Breast epithelium (tissue), 4 donors: Measurements from ENCODE around the gene SLC2A4RG. TPM values are rescaled to one million over a fixed set of nuclear protein-coding genes. Genes with fewer than 3 reads are reported as not detected.

Source experiments
- DNase-seq, 2 donors: peaks; one replicate each; pipeline ENCODE4 v3.0.0-alpha.2; 2019; ENCODE audit warnings: low spot score in 2 of 2
- H3K27ac ChIP-seq, 2 donors: fragments of 200-600 bp; sonication (generic) in 1 of 2; one replicate each; pipeline ENCODE4 v1.5.1; 2016 to 2019; ENCODE audit warnings: mild to moderate bottlenecking in 1 of 2
- H3K27me3 ChIP-seq, 2 donors: fragments of 200-600 bp; sonication (generic) in 1 of 2; one replicate each; pipeline versions ENCODE4 v1.5.1 to v1.6.0; 2017 to 2019; ENCODE audit warnings: control low read depth in 1 of 2, mild to moderate bottlenecking in 1 of 2
- H3K36me3 ChIP-seq: fragments of 200-600 bp; one replicate; pipeline ENCODE4 v1.5.1; 2019
- H3K4me1 ChIP-seq, 2 donors: fragments of 200-600 bp; sonication (generic); one replicate each; pipeline ENCODE4 v1.5.1; 2016 to 2019; ENCODE audit warnings: control low read depth in 1 of 2
- H3K4me3 ChIP-seq, 3 donors: fragments of 200-600 bp; sonication (generic); 1 replicate in 2 of 3; 2 replicates in 1 of 3; pipeline ENCODE4 v1.5.1; 2016 to 2019; ENCODE audit warnings: mild to moderate bottlenecking in 3 of 3, moderate library complexity in 2 of 3
- H3K9me3 ChIP-seq, 2 donors: fragments of 200-600 bp; sonication (generic) in 1 of 2; one replicate each; pipeline ENCODE4 v1.5.1; 2016 to 2019; ENCODE audit warnings: control low read depth in 1 of 2
- CTCF ChIP-seq, 3 donors: fragments of 450-650 bp; IDR thresholded peaks; one replicate each; pipeline ENCODE4 v1.5.1; 2016 to 2017; ENCODE audit warnings: antibody characterized with exemption in 3 of 3, mild to moderate bottlenecking in 3 of 3, moderate library complexity in 3 of 3
- POLR2A ChIP-seq: fragments of 450-650 bp; IDR thresholded peaks from one replicate; pipeline ENCODE4 v1.6.1; 2016; ENCODE audit warnings: antibody characterized with exemption, mild to moderate bottlenecking, moderate library complexity
- POLR2AphosphoS5 ChIP-seq, 3 donors: sonication (generic); formaldehyde crosslinking; IDR thresholded peaks; one replicate each; pipeline ENCODE4 v1.6.1; 2017; ENCODE audit warnings: antibody characterized with exemption in 3 of 3
- intact Hi-C: fragments of 100-400 bp; cut with DNase I; formaldehyde crosslinking; loops from one replicate; pipeline ENCODE4 v1.15.1; 2023; ENCODE audit warnings: low total_unique reads
- total RNA-seq, 3 donors: library from RNA; depleted of rRNA; stranded (reverse); fragments of >200 nt; gene quantifications; one replicate each; pipeline ENCODE4 v1.1.0, GENCODE V29; 2016

The SLC2A4RG gene
- total RNA-seq, 3 donors from 2014 or later, result 22.9 to 58.9 (median 36.9) TPM

DNA sequence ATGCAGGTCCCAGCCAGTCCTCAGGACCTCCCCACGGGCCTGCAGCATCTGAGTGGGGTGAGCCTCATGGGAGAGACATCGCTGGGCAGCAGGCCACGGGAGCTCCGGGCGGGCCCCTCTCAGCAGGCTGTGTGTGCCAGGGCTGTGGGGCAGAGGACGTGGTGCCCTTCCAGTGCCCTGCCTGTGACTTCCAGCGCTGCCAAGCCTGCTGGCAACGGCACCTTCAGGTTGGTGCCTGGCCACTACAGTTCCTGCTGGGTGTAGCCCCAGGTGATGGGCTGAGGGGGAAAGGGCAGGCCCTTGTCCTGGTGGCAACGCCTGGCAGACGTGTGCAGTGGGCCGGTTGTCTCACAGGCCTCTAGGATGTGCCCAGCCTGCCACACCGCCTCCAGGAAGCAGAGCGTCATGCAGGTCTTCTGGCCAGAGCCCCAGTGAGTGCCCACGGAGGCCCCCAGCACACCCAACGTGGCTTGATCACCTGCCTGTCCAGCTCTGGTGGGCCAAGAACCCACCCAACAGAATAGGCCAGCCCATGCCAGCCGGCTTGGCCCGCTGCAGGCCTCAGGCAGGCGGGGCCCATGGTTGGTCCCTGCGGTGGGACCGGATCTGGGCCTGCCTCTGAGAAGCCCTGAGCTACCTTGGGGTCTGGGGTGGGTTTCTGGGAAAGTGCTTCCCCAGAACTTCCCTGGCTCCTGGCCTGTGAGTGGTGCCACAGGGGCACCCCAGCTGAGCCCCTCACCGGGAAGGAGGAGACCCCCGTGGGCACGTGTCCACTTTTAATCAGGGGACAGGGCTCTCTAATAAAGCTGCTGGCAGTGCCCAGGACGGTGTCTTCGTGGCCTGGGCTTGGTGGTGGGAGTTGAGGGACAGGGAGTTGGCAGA is 43.9 kb upstream of the SLC2A4RG start:
- Histone ChIP-seq H3K4me1 (peaks cover 14 to 17% of the 10 kb centered on the region in 2 donors), H3K4me3 (peak overlapping the region in 1 of 3 donors; percentile 57), H3K36me3 (no peaks in the 10 kb centered on the region), H3K27ac (peak overlapping the region in 1 of 2 donors; percentile 34), H3K9me3 (no peaks in the 10 kb centered on the region), H3K27me3 (no peaks in the 10 kb centered on the region)
- DNase-seq, result no peak
- intact Hi-C loops, result no loop called here
- no peak for TF ChIP-seq POLR2A
- no peak for TF ChIP-seq CTCF (IDR thresholded peaks at IDR 0.05)
- no peak for TF ChIP-seq POLR2AphosphoS5 (IDR thresholded peaks at IDR 0.05)

DNA sequence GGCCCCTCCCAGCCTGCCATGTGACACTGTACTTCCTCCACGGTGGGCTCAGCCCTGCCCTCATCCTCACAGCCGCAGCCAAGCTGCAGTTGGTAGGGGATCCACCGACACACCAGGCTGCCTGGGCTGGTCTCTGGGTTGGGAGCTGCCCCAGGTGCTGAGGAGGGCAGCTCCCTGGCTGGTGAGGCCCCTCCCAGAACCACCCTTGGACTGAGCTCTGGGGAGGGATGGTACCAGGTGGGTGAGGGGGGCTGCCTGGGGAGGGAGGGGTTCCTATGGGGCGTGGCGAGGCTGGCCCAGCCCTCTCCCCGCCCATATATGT is 43.3 kb upstream of the SLC2A4RG start:
- Histone ChIP-seq H3K4me3 (peak overlapping the region; percentile 34 to 57 (median 34)), H3K27ac (peak overlapping the region in 1 of 2 donors; percentile 34), H3K36me3 (no peaks in the 10 kb centered on the region), H3K27me3 (no peaks in the 10 kb centered on the region), H3K4me1 (peaks cover 14 to 17% of the 10 kb centered on the region in 2 donors), H3K9me3 (no peaks in the 10 kb centered on the region)
- DNase-seq, result no peak
- intact Hi-C loops, result no loop called here
- no peak for TF ChIP-seq POLR2A
- TF ChIP-seq CTCF (IDR thresholded peaks at IDR 0.05), result no peak
- no peak for TF ChIP-seq POLR2AphosphoS5 (IDR thresholded peaks at IDR 0.05)

DNA sequence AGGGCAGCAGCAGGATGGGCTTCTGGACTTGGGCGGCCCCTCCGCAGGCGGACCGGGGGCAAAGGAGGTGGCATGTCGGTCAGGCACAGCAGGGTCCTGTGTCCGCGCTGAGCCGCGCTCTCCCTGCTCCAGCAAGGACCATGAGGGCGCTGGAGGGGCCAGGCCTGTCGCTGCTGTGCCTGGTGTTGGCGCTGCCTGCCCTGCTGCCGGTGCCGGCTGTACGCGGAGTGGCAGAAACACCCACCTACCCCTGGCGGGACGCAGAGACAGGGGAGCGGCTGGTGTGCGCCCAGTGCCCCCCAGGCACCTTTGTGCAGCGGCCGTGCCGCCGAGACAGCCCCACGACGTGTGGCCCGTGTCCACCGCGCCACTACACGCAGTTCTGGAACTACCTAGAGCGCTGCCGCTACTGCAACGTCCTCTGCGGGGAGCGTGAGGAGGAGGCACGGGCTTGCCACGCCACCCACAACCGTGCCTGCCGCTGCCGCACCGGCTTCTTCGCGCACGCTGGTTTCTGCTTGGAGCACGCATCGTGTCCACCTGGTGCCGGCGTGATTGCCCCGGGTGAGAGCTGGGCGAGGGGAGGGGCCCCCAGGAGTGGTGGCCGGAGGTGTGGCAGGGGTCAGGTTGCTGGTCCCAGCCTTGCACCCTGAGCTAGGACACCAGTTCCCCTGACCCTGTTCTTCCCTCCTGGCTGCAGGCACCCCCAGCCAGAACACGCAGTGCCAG is 42.8 kb upstream of the SLC2A4RG start, which contains the start of gene TNFRSF6B:
Gene TNFRSF6B (plus strand): TSS at position 25 of the 729 bp plus-strand sequence. CDS start 116 bp downstream, at position 141.
- H3K4me3 ChIP-seq, result peak within 1 kb of the TSS; percentile 34 to 57 (median 34)
- intact Hi-C loops, result no loop called here
- H3K9me3 ChIP-seq, result no peaks in the 10 kb centered on the region
- no peak for DNase-seq
- H3K4me1 ChIP-seq, result peaks cover 14 to 17% of the 10 kb centered on the region in 2 donors
- H3K27me3 ChIP-seq, result no peaks in the 10 kb centered on the region
- peak within 1 kb of the TSS in 1 of 2 donors; percentile 34 for H3K27ac ChIP-seq
- no peaks in the 10 kb centered on the region for H3K36me3 ChIP-seq
- TF ChIP-seq POLR2AphosphoS5 (IDR thresholded peaks at IDR 0.05) (no peak), CTCF (IDR thresholded peaks at IDR 0.05) (no peak)

DNA sequence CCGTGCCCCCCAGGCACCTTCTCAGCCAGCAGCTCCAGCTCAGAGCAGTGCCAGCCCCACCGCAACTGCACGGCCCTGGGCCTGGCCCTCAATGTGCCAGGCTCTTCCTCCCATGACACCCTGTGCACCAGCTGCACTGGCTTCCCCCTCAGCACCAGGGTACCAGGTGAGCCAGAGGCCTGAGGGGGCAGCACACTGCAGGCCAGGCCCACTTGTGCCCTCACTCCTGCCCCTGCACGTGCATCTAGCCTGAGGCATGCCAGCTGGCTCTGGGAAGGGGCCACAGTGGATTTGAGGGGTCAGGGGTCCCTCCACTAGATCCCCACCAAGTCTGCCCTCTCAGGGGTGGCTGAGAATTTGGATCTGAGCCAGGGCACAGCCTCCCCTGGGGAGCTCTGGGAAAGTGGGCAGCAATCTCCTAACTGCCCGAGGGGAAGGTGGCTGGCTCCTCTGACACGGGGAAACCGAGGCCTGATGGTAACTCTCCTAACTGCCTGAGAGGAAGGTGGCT is 42.2 kb upstream of the SLC2A4RG start:
- no peaks in the 10 kb centered on the region for H3K9me3 ChIP-seq
- H3K4me1 ChIP-seq, result peaks cover 14 to 17% of the 10 kb centered on the region in 2 donors
- no peaks in the 10 kb centered on the region for H3K27me3 ChIP-seq
- DNase-seq, result no peak
- intact Hi-C loops, result no loop called here
- H3K4me3 ChIP-seq, result peak overlapping the region; percentile 34 to 57 (median 34)
- no peaks in the 10 kb centered on the region for H3K36me3 ChIP-seq
- TF ChIP-seq POLR2A (no peak), CTCF (IDR thresholded peaks at IDR 0.05) (no peak), POLR2AphosphoS5 (IDR thresholded peaks at IDR 0.05) (no peak)
- peak overlapping the region in 1 of 2 donors; percentile 34 for H3K27ac ChIP-seq
